Chondrocyte (in vitro differentiated cells): ENCODE measurements around the gene CFAP46. TPM values are rescaled to one million over a fixed set of nuclear protein-coding genes. Genes with fewer than 3 reads are reported as not detected.
"Not testable (repeated sequence)": the region's sequence is repeated elsewhere in the genome, so short reads cannot be mapped to it uniquely, and the experiment has no call there.

Experiments
- DNase-seq: peaks from one replicate; pipeline ENCODE4 v3.0.0; 2021; ENCODE audit warnings: mixed read lengths, low spot score
- H3K27ac Mint-ChIP-seq: one replicate; pipeline ENCODE4 v1.8.0; 2021; ENCODE audit warnings: mild to moderate bottlenecking, moderate library complexity, mixed read lengths; ENCODE audit not compliant: unreplicated experiment
- H3K27me3 Mint-ChIP-seq: 2 replicates; pipeline ENCODE4 v1.8.0; 2021; ENCODE audit warnings: low read depth, mixed read lengths
- H3K36me3 Mint-ChIP-seq: 2 replicates; pipeline ENCODE4 v1.8.0; 2021; ENCODE audit warnings: low read depth, mixed read lengths
- H3K4me1 Mint-ChIP-seq: 2 replicates; pipeline ENCODE4 v1.8.0; 2021; ENCODE audit warnings: low read depth, mild to moderate bottlenecking, mixed read lengths
- H3K4me3 Mint-ChIP-seq: one replicate; pipeline ENCODE4 v1.8.0; 2021; ENCODE audit warnings: mild to moderate bottlenecking, moderate library complexity, mixed read lengths; ENCODE audit not compliant: unreplicated experiment
- H3K9me3 Mint-ChIP-seq: 2 replicates; pipeline ENCODE4 v1.8.0; 2021; ENCODE audit warnings: low read depth, mixed read lengths
- CTCF ChIP-seq: fragments of 200-600 bp; sonication (generic); IDR thresholded peaks from 2 replicates; pipeline ENCODE4 v1.5.0; 2021; ENCODE audit warnings: antibody characterized with exemption, mild to moderate bottlenecking, moderate library complexity
- total RNA-seq: library from RNA; stranded (reverse); gene quantifications from 3 replicates; pipeline ENCODE4 v1.2.1, GENCODE V29; 2021

Gene CFAP46
- total RNA-seq, 1 donor from 2014 or later = 0.92 TPM

GRCh38 chr10:132792796-132793195 lies 149.6 kb downstream of the CFAP46 start:
- H3K36me3 Mint-ChIP-seq = no peaks in the 10 kb centered on the region
- no peaks in the 10 kb centered on the region for H3K4me1 Mint-ChIP-seq
- no peaks in the 10 kb centered on the region for H3K9me3 Mint-ChIP-seq
- H3K27ac Mint-ChIP-seq = no peak overlapping the region
- peaks cover 24% of the 10 kb centered on the region for H3K27me3 Mint-ChIP-seq
- DNase-seq = no peak
- TF ChIP-seq CTCF = no peak
- no peak overlapping the region for H3K4me3 Mint-ChIP-seq

- not testable (repeated sequence) for H3K4me3 Mint-ChIP-seq, H3K4me1 Mint-ChIP-seq, DNase-seq, H3K9me3 Mint-ChIP-seq, H3K27ac Mint-ChIP-seq, H3K36me3 Mint-ChIP-seq
- peaks cover 20% of the 10 kb centered on the region for H3K27me3 Mint-ChIP-seq
Measured at GRCh38 chr10:132792099-132792498, 150.3 kb downstream of the CFAP46 start.

- Mint-ChIP-seq H3K4me3 (no peak overlapping the region), H3K27me3 (peaks cover 17% of the 10 kb centered on the region), H3K27ac (no peak overlapping the region), H3K36me3 (no peaks in the 10 kb centered on the region), H3K9me3 (no peaks in the 10 kb centered on the region), H3K4me1 (no peaks in the 10 kb centered on the region)
- no peak for TF ChIP-seq CTCF
- DNase-seq = no peak
Measured at GRCh38 chr10:132790934-132791829, 151.2 kb downstream of the CFAP46 start.

DNA sequence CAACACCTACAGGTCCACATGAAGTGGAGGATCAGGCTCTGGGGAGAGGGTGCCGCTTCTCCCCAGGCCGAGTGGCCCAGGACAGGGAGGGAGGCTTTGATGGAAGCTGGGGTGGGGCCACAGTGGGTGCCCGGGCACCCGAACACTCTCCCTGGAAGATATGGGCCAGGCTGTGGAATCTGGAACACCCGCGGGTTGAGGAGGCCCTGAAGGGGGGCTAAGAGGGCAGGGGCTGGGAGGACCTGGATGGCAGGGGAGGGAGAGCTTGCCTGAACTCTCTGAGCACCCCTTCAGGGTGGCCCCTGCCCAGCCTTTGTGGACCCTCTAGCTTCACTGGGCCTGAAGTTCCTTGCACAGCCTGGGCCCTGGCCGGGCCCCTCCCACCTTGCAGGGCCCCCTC lies 151.9 kb downstream of the CFAP46 start:
- H3K4me3 Mint-ChIP-seq = no peak overlapping the region
- H3K27me3 Mint-ChIP-seq = peaks cover 15% of the 10 kb centered on the region
- no peaks in the 10 kb centered on the region for H3K36me3 Mint-ChIP-seq
- H3K4me1 Mint-ChIP-seq = no peaks in the 10 kb centered on the region
- TF ChIP-seq CTCF = no peak
- no peak overlapping the region for H3K27ac Mint-ChIP-seq
- H3K9me3 Mint-ChIP-seq = no peaks in the 10 kb centered on the region
- DNase-seq = no peak

- Mint-ChIP-seq H3K27me3 (peaks cover 15% of the 10 kb centered on the region), H3K4me1 (no peaks in the 10 kb centered on the region), H3K4me3 (no peak overlapping the region), H3K36me3 (no peaks in the 10 kb centered on the region), H3K27ac (no peak overlapping the region), H3K9me3 (no peaks in the 10 kb centered on the region)
- DNase-seq = no peak
- no peak for TF ChIP-seq CTCF
Measured at GRCh38 chr10:132789659-132790148, 152.7 kb downstream of the CFAP46 start.
